SHP77 treated with DMSO at 0.1 percent for 48 hours (cell line): ENCODE measurements around the gene GBGT1.
"Not testable (repeated sequence)": the region's sequence is repeated elsewhere in the genome, so short reads cannot be mapped to it uniquely, and the experiment has no call there.

ENCODE experiments used
- DNase-seq: peaks from one replicate; lab custom pipeline; 2025; lab: John Stamatoyannopoulos, UW

The GBGT1 gene

DNA sequence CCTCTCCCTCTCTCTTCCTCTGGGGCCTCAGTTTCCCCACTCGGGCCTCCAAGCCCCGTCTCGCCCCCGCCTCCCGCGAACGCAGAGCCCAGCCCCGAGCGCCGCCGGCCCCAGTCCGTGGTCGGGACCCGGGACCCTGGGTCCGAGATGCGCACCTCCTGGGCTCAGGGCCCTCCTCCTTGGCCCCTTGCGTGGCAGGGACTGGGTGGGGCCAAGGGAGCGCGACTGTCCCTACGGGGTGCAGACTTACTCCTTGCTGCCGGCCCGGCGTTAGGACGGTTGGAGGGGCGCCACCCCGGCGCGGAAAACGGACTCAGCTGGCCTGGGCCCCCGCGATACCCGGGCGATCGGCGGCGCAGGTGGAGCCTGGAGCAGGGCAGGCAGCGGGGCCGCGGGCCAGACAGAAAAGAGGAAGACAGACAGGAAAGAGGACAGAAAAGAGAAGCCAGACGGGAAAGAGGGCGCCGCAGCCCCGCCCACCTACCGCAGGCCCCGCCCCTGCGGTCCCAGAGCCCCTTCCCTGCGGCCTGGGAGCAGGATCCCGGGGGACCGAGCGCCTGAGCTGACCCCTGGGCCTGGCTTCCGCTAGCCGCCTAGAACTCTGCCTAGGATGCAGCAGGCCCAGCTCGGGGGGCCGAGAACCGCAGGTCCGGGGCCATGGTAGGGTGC lies at the start of gene GBGT1:
Gene GBGT1 (minus strand): TSS at position 411 of the 669 bp plus-strand sequence. CDS start 1,502 bp downstream, outside the sequence.
- DNase-seq: no peak

DNA sequence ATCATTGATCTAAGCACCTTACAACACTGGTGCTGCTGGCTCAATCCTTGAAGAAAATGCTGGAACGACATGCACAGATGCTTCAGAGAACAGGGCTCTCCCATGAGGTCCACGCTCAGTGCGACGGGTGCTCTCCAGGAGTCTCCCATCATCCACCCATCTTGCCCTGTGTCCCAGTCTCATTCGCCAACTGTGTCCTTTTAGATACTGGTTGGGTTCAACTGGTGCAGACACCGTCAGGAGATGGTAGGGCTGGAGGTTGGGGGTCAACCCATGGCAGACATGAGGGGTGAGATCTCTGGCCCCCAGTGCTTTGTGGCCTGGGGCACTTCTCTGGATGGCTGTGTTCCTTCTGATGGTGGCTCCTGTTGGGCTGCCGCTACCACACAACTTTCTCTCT lies 46.9 kb upstream of the GBGT1 start:
- DNase-seq: no peak

DNA sequence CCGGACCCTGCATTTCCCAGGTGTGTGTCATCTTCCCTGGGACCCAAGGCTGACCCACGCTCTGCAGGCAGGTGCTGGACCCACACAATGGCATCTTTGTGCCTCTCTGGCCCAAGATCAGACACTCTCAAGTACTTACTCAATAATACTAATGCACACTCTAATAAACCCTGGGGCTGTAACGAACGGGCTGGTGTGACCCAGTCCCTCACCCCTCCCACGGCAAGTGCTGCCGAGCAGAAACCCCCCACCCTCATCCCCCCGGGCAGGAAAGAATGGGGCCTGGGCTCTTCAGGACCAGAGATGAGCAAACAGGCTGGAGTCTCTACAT lies 46.5 kb upstream of the GBGT1 start:
- no peak for DNase-seq

DNA sequence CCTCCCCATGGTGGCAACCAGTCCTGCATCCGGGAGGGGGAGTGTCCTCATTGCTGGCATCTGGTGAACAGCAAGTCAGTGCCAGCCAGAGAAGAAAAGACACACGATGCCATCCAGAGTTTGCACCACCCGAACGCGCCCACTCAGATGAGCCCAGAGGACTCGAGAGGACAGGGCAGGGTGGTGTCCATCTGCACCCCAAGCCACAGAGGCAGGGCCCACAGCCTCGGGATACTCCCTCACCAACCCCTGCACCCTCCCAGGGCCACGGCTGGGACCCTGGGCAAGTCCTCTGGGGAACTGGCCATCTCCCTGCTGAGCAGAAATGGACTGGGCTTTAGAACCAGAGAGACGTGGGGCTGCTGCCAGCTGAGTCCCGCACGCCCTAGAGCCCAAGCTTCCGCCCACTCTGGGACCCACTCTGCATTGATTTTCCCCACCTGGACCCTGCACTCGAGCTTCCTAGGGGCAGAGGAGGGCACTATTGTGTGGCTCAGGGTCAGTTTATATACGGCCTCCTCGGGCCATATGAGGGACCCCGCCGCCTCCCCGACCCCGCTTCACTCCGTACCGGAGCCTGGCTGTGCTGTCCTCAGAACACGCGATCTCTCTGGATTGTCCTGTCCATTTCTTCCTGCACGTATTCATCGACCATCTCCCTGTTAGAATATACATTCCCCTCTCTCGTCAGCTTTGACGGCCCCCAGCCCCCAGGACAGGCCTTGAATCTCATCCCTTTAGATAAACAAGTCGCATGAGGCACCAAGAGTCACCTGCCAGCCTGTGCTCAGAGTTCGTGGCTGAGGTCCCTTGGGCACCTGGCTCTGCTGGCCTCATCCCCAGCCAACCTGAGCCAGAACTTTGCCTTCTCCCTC lies 45.9 kb upstream of the GBGT1 start:
- not testable (repeated sequence) for DNase-seq

DNA sequence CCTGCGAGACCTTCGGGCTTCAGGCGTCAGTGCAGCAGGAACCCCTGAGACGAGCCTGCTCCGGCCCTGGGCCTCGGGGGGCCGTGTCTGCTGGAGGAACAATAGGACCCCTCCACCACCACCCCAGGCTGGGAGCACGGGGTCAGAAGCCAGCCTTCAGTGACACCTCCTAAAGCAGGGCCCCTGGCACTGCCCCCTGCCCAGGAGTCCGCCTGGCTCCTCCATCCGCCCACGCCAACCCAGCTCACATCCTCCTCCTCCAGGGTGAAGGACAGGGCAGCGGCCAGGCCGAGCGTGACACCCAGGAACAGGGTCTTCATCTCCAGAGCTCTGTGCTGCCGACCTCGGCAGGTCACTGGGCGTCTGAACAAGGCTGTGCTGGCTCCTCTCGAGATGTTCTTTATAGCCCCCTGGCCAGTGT lies 45.2 kb upstream of the GBGT1 start, which contains the start of gene OBP2B:
Gene OBP2B (minus strand): TSS at position 371 of the 421 bp plus-strand sequence. CDS start 51 bp downstream, at position 320.
- DNase-seq: not testable (repeated sequence)

DNA sequence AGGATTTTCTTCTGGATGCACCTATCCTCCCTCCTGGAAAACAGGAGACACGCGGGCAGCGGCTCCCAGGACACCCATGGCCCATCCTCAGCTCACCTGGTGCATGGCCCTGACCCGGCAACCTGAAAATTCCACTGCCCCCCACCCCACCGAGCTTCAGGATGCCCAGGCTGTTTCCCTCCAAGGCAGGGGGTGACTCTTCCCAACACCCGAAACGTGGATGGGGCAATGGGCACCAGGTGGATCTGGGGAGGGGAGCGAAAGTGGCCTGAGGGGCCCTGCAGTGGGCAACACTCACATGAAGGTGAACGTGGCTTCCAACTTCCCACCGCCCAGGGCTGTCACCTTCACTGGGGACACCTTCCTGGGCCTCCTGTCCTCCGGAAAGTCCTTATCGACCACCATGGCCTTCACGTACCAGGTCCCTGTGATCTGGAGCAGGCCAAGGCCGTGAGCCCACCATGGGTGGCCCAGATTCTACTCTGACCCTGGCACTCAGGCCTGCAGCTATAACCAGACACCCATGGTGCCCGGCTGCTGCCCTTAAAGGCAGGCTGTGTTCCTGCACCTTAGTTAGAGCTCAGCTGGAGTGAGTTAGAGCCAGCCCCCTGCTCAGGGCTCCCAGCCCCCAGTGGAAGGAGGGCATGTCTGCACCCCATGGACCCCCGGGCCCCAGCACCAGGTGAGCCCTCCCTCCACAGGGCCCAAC lies 44.6 kb upstream of the GBGT1 start:
- not testable (repeated sequence) for DNase-seq

DNA sequence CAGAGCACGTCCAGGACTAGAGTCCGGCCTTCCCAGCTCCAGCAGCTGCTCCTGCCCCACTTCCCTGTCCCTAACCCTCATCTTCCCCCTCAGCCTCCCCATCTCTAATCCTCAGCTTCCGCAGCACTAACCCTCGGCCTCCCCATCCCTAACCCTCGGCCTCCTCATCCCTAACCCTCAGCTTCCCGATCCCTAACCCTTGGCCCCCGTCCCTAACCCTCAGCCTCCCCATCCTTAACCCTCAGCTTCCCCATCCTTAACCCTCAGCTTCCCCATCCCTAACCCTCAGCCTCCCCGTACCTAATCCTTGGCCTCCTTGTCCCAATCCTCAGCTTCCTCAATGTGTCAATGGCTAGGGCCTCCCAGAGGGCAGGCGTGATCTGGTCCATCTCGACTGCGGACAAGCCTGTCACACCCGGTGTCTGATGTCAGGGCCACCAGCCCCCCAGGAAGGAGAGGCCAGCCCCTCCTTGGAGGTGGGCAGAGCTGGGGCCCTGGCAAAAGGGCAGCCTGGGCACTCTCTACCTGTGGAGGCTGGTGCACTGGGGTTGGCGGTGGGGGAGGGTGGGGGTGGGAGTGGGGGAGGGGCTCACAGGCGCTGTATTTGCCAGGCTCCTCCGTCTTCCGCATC lies 43.9 kb upstream of the GBGT1 start:
- DNase-seq: no peak

DNA sequence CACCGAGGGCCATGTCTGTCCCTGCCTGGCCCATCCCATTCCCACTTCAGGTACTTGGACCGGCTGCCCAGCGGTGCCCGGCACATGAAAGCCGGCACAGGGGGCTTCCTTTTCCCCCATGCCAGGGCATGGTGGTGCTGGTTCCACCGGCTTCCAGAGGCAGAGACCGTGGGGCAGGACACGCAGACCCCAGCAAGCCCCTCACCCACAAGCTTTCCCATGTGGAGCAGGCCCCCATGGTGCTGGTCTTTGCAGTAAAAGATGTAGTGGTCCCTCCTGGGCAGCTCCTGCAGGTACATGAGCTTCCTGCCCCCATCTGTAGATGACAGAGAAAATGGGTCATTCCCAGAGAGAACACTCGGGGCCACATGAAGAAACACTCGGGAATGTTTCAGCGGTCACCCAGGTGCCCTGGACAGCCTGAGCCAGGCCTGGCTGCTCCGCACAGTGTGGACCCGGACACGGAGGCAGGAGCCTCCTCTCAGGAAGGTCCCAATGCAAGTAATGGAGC lies 43.4 kb upstream of the GBGT1 start:
- DNase-seq: no peak

DNA sequence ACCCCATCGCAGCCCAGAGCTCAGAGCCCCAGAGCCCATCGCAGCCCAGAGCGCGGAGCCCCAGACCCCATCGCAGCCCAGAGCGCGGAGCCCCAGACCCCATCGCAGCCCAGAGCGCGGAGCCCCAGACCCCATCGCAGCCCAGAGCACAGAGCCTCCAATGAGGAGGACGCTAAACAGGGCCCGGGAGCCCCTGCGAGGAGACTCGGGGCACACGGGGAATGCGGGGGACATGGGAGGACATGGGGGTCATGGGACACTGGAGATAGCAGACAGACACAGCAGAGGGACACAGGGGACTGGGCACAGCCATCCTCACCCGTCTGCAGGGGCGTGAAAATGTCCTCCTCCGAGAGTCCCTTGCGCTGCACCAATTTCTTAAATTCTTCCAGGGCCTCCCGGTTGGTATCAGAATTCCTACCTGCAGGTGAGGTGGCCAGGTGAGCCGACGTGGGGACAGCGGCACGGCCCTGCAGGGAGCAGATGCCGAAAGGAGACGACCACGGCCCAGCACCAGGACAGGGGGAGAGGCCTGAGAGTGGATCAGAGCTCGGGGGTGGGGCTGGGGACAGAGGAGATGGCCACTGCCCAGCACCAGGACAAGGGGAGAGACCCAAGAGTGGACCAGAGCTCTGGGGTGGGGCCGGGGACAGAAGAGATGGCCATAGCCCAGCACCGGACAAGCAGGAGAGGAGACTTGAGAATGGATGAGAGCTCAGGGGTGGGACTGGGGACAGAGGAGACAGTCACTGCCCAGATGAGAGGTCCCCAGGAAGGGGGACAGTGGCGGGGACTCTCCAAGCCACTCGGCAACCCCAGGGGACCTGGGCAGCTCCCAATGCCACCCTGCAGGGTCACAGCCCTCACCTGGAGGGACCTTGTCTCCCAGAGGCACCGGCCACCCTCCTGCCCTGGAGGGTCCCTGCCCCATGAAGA lies 42.5 kb upstream of the GBGT1 start:
- DNase-seq: no peak

DNA sequence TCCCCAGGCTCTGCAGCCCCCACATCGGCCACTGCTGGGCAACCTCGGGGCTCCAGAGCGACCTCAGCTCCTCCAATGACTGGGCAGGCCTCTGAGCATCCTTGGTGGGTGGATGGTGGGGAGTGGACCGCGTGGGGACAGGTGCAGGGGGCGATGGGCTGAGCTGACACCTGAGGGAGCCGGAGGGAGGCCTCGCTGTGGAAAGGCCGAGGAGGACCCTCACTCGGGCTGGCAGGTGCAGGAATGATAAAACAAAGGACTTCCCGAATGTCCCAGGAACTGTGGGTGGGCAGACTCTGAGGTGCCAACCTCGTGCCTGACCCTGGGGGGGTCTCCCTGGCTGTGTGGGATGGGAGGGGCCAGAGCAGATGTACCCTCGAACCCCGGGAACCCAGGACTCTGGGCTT lies 41.8 kb upstream of the GBGT1 start:
- DNase-seq: not testable (repeated sequence)

DNA sequence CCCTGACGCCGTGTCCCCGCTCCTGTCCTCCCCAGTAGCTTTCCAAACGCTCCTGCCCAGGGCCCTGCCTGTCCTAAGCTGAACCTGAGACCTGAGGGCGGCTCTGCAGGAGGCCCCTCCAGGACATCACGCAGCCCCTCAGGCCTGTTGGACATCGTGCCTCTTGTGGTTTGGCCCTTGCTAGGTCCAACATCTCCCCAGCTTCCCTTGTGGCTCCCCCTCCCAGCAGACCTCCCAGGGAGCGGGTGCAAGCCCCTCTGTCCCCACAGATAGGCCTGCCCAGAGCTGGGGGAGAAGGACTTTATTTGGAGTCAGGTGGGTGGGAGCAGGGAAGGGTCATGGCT lies 41.3 kb upstream of the GBGT1 start:
- no peak for DNase-seq

DNA sequence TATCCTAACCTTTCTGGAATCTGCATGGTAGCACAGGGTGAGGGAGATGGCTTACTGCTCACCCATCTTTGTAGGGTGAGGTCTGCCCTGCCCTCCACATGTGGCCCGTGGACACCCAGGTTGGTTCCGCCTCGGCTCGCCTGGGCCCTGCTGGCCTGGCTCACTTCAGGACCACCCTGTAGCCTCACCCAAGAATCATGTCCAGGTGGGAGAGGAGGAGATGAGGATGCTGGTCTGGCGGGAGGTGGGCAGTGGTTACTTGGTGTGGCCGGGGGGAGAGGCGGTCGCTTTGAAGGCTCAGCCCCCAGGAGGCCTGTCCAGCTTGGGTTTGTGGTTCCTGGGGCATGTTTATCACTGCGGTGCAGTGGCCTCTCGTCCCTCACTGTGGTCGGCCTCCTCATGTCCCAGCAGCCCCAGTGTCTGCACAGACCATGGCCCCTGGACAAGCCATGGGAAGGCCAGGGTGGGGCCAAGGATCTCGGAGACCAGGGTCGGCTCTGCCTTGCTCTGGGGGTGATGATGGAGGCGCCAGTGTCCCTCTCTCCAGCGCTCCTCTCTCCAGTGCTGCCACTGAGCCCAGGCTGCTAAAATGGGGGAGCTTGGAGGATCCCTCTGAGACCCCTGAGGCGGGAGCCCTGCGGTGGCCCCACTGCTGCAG lies 40.8 kb upstream of the GBGT1 start:
- no peak for DNase-seq

DNA sequence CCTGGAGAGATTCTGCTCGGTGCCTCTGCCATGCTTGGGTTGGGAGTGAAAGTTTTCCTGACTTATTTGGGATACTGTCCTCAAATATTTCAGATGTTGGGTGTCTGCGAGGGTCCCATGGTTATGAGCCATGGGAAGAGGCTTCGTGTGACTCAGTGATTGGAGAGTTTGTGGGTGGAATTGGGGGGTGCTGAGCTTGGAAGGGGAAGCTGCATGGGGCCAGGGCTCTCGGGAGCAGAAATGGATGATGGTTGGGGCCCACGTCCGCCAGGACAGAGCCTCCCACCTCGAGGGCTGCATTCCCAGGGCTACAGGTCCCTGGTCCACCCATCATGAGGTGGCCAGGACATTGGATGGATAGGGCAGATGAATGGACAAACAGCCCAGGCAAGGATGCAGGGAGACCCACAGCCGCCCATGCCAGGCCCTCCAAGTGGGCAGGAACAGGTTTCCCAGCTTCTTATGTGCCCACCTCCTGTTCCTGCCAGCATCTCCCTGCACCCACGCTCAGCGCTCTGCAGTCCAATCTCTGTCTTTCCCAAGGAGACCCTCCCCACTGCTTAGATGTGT lies 39.9 kb upstream of the GBGT1 start:
- no peak for DNase-seq

DNA sequence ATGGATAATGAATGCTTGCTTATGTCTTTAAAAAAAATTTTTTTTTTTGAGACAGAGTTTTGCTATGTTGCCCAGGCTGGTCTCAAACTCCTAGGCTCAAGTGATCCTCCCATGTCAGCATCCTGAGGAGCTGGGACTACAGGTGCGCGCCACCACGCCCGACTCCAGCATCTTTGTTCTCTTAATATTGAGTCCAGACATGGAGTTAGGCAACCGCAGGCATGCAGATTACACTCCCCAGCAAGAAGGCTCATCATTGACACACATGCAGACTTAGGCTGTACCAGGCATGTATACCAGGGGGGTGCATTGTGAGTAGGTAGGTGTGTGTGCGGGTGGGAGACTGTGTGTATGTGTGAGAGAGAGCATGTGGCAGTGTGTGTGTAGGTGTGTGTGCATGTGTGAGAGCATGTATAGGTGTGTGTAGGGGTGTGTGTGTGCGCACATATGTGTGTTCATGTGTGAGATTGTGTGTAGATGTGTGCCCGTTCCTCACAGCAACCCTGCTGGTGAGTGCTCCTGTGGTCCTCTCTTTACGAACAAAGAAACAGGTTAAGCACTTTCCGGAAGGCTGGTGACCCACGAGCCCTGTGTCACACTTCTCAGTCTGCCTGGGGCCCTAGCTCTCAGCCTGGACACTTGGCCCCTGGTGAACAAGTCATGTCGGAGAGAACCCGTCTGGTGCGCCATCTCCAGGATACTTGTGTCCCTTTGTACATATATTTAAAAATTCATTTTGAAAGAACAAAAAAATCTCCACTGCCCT lies 39.2 kb upstream of the GBGT1 start:
- no peak for DNase-seq

DNA sequence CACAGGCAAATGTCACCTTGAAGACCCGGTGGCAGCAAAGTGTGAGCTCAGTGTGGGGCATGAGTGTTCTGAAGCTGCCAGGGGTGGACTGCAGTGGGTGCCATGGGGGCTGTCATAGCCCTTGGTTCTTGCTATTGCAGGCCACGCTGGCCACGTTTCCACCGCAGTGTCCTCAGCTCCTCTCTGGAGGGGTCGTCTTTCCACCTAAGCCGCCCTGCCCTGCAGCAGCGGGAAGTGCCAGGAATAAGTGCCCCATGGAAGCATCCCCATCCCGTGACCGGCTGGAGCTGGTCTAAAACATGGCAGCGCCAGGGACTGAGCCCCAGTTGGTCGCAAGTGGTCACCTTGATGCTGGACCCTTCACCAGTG lies 38.4 kb upstream of the GBGT1 start:
- DNase-seq: no peak

DNA sequence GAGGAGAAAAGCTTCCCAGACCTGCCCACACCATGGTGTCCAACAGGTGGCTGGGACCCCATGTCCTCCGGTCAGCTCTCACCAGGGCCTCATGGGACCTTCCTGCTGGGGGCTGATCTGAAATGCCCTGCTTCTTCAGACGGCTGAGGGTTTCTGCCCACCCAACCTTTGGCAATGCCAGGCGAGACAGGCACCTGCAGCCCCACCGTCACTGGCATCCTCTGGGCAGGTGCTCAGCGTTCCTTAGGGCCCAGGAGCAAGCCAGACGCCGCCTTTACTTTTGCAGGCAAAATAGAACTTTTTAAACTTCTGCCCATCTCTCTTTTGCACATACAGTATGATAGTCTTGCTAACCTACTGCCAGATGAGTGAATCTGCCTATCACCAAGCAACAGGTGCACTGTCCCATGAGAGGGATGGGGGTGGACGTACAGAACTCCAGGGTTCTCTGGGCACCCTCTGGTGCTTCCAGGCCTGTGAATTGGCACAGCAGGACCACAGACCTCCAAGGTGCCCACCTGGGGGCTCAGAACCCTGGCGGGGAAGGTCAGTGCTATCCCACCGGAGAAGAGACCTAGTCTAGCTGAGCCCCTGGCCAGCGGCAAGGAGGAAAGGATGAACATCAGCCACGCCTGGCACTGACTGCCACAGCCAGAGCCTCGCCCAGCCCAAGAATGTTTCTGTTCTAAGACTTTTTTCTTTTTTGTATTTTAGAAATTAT lies 37.9 kb upstream of the GBGT1 start:
- DNase-seq: no peak

DNA sequence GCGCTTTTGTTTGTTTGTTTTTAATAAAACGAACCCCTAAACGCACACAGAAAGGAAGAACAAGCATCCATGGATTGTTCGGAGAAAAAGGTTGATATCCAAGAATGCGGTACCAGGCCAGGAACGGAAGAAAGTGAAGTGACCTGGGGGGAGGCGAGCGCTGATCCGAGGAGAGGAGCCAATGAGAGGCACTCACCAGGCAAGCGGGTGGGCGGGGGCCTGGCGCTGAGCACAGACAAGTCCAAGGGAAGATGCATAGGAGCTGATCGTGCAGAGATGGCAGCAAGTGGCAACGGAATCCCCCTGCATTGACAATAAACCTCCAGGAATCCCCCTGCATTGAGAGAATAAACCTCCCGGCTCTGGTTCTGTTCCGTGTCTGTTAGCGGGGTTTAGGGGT lies 36.9 kb upstream of the GBGT1 start:
- DNase-seq: no peak

DNA sequence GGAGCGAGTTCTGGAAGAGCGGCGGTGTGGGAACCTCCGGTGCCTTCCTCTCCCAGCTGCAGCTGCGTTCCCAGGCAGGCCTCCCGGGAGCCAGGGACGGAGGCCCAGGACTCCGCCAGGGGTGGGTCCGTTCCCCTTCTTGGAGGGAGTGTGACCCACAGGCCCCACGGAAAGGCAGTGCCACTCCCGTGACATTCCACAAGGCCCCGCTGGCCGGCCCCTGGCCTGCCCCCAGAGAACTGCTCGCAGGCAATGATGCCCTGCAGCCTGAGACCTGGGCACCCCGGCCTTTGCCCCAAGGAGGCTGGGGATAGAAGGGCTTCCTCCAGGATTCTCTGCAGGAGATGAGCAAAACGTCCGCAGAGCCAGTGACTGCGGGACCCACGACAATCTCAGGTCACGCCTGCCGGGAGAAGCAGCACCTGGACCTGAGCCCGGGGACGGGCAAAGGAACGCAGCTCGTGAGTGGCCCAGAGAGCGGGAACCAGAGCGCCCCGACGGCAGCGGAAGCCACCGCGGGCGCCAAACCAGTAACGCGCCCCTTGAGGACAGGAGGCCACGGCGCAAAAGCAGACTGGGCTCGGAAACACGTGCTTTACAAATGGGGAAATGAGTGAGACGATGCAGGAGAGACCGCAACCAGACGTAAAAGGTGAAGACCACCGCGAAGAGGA lies 36.1 kb upstream of the GBGT1 start:
- DNase-seq: no peak
